SK-N-SH (cell line): Measurements from ENCODE around the gene ACIN1. TPM values are rescaled to one million over a fixed set of nuclear protein-coding genes. Genes with fewer than 3 reads are reported as not detected.

Experiments used
- CTCF ChIA-PET: fragments of 300-600, 350-600 bp; formaldehyde crosslinking; extraction: SDS; loops from one replicate; lab custom pipeline; 2021; lab: Yijun Ruan, JAX
- POLR2A ChIA-PET: fragments of 350-600 bp; sonication (Branson Sonifier 250); formaldehyde crosslinking; extraction: SDS; loops from one replicate; lab custom pipeline; 2020; ENCODE audit warnings: antibody characterized with exemption, inconsistent platforms; lab: Yijun Ruan, JAX
- DNase-seq: peaks from one replicate; pipeline ENCODE4 v3.0.0; 2012
- H2AFZ ChIP-seq: fragments of 200-600 bp; sonication (generic); 2 replicates; pipeline ENCODE4 v1.8.1; 2016; ENCODE audit warnings: antibody characterized with exemption, mild to moderate bottlenecking, low read depth
- H3F3A ChIP-seq: fragments of 200-600 bp; sonication (generic); replicated peaks from 2 replicates; pipeline ENCODE3; 2016; ENCODE audit warnings: antibody characterized with exemption, mild to moderate bottlenecking; ENCODE audit not compliant: insufficient read depth
- H3K27ac ChIP-seq, 2 experiments: fragments of 200-500 bp in 1 of 2; fragments of 200-600 bp in 1 of 2; sonication (Bioruptor generic) in 1 of 2; sonication (generic), shearing (Covaris generic) in 1 of 2; 2 replicates each; pipeline versions ENCODE4 v1.5.1 to v1.6.1; 2014 to 2016; ENCODE audit warnings: low read depth in 2 of 2, inconsistent platforms in 1 of 2, low read length in 1 of 2, mild to moderate bottlenecking in 1 of 2, mixed read lengths in 1 of 2
- H3K27me3 ChIP-seq: fragments of 200-600 bp; sonication (generic), shearing (Covaris generic); 2 replicates; pipeline ENCODE4 v1.6.1; 2016; ENCODE audit warnings: mixed run types; ENCODE audit not compliant: insufficient read depth
- H3K36me3 ChIP-seq, 2 experiments: fragments of 200-500 bp in 1 of 2; fragments of 200-600 bp in 1 of 2; sonication (Bioruptor generic) in 1 of 2; sonication (generic) in 1 of 2; replicated peaks in 1 of 2; 2 replicates each; pipeline versions ENCODE3 to v1.5.1; 2014 to 2016; ENCODE audit warnings: low read length in 1 of 2, mild to moderate bottlenecking in 1 of 2; ENCODE audit not compliant: insufficient read depth in 2 of 2, control insufficient read depth in 1 of 2
- H3K4me1 ChIP-seq, 2 experiments: fragments of 200-500 bp in 1 of 2; fragments of 200-600 bp in 1 of 2; sonication (Bioruptor generic) in 1 of 2; sonication (generic), shearing (Covaris generic) in 1 of 2; 2 replicates each; pipeline versions ENCODE4 v1.5.1 to v1.6.1; 2014 to 2016; ENCODE audit warnings: low read depth in 1 of 2, low read length in 1 of 2, mixed run types in 1 of 2; ENCODE audit not compliant: insufficient read depth in 2 of 2, control insufficient read depth in 1 of 2
- H3K4me2 ChIP-seq: fragments of 200-600 bp; sonication (generic), shearing (Covaris generic); 2 replicates; pipeline ENCODE4 v1.6.1; 2017; ENCODE audit warnings: mixed run types
- H3K4me3 ChIP-seq, 2 experiments: fragments of 200-500 bp in 1 of 2; fragments of 200-600 bp in 1 of 2; sonication (Bioruptor generic) in 1 of 2; sonication (generic), shearing (Covaris generic) in 1 of 2; 2 replicates each; pipeline versions ENCODE4 v1.5.1 to v1.8.1; 2014 to 2016; ENCODE audit warnings: low read depth in 2 of 2, inconsistent platforms in 1 of 2, low read length in 1 of 2, mild to moderate bottlenecking in 1 of 2, mixed read lengths in 1 of 2, moderate library complexity in 1 of 2
- H3K79me2 ChIP-seq: fragments of 200-600 bp; sonication (generic); 2 replicates; pipeline ENCODE4 v1.8.1; 2017; ENCODE audit warnings: mild to moderate bottlenecking; ENCODE audit not compliant: insufficient read depth
- H3K9ac ChIP-seq: fragments of 200-600 bp; sonication (generic); 2 replicates; pipeline ENCODE4 v1.6.1; 2017; ENCODE audit warnings: mixed run types
- H3K9me2 ChIP-seq: fragments of 200-600 bp; sonication (generic); 2 replicates; pipeline ENCODE4 v1.6.1; 2017; ENCODE audit warnings: mixed run types
- H3K9me3 ChIP-seq: fragments of 200-600 bp; sonication (generic); 2 replicates; pipeline ENCODE4 v1.6.1; 2017; ENCODE audit warnings: mixed run types, mild to moderate bottlenecking, moderate library complexity
- H4K20me1 ChIP-seq: fragments of 200-600 bp; sonication (generic); 2 replicates; pipeline ENCODE4 v1.6.1; 2017; ENCODE audit warnings: mild to moderate bottlenecking, mixed run types; ENCODE audit not compliant: insufficient read depth
- CTCF ChIP-seq: fragments of 200-600 bp; sonication (generic); IDR thresholded peaks from 2 replicates; pipeline ENCODE4 v1.6.1; 2017; ENCODE audit warnings: antibody characterized with exemption, mild to moderate bottlenecking, moderate library complexity
- ELF1 ChIP-seq: IDR thresholded peaks from 2 replicates; pipeline ENCODE4 v1.4.0; 2012
- EP300 ChIP-seq, 2 experiments: IDR thresholded peaks; 2 replicates each; pipeline versions ENCODE4 v1.4.0 to v1.6.1; 2012; ENCODE audit warnings: borderline replicate concordance in 1 of 2, low read depth in 1 of 2, low read length in 1 of 2
- GABPA ChIP-seq: IDR thresholded peaks from 2 replicates; pipeline ENCODE4 v1.4.0; 2012; ENCODE audit warnings: low read depth, mild to moderate bottlenecking
- GATA2 ChIP-seq: sonication (generic); formaldehyde crosslinking; IDR thresholded peaks from 2 replicates; pipeline ENCODE4 v1.5.0; 2020; ENCODE audit warnings: mild to moderate bottlenecking, missing genetic modification reagents
- JUND ChIP-seq: IDR thresholded peaks from 2 replicates; pipeline ENCODE4 v1.4.0; 2012
- NFIC ChIP-seq: IDR thresholded peaks from 2 replicates; pipeline ENCODE4 v1.4.0; 2012; ENCODE audit warnings: borderline replicate concordance
- POLR2AphosphoS5 ChIP-seq: IDR thresholded peaks from 2 replicates; pipeline ENCODE4 v1.6.1; 2012; ENCODE audit warnings: low read depth, low read length
- RXRA ChIP-seq: IDR thresholded peaks from 2 replicates; pipeline ENCODE4 v1.4.0; 2012; ENCODE audit warnings: low read depth, mild to moderate bottlenecking, borderline replicate concordance
- TAF1 ChIP-seq: IDR thresholded peaks from 2 replicates; pipeline ENCODE4 v1.6.1; 2012; ENCODE audit warnings: low read depth, mild to moderate bottlenecking, low read length, moderate library complexity, borderline replicate concordance
- TEAD4 ChIP-seq: IDR thresholded peaks from 2 replicates; pipeline ENCODE4 v1.4.0; 2012; ENCODE audit warnings: mild to moderate bottlenecking, borderline replicate concordance; ENCODE audit not compliant: insufficient read depth
- YY1 ChIP-seq: IDR thresholded peaks from 2 replicates; pipeline ENCODE4 v1.4.0; 2012; ENCODE audit warnings: low read depth, mild to moderate bottlenecking
- WGBS: methylation state at CpG from one replicate; pipeline ENCODE4 v1.1.6; 2017; ENCODE audit warnings: low lambda C conversion rate; 5-methylcytosine and 5-hydroxymethylcytosine counted together
- polyA plus RNA-seq, 3 experiments: library from polyadenylated mRNA; depleted of rRNA; stranded (reverse); fragments of >200 nt; gene quantifications; 2 replicates each; pipeline ENCODE4 v1.2.3, GENCODE V29; 2012
- TF ChIP-seq, protein P1 (sequence below): fragments of 150-350 bp; IDR thresholded peaks from 2 replicates; pipeline ENCODE4 v1.6.1; 2017; ENCODE audit warnings: antibody characterized with exemption, low read length, low read depth, borderline replicate concordance
- TF ChIP-seq, protein P2 (sequence below): IDR thresholded peaks from 2 replicates; pipeline ENCODE4 v1.4.0; 2012; ENCODE audit warnings: low read depth, borderline replicate concordance
- TF ChIP-seq, protein P3 (sequence below): fragments of 150-350 bp; IDR thresholded peaks from 2 replicates; pipeline ENCODE4 v1.6.1; 2016; ENCODE audit warnings: mild to moderate bottlenecking, low read depth, low read length

Gene ACIN1
- polyA plus RNA-seq, 1 of the 3 experiments (the other 2 are of a cell fraction), result 159 TPM

GRCh38 chr14:23042162-23042965 is 52.6 kb downstream of the ACIN1 start, which contains the start of gene PSMB11:
TSS of gene PSMB11 (plus strand) at chr14:23042212. CDS start at chr14:23042226, 14 bp downstream.
- H2AFZ ChIP-seq, result no peak within 1 kb of the TSS; the same call in 1 of the 2 replicates
- no peaks in the 10 kb centered on the region for H3K79me2 ChIP-seq
- H3F3A ChIP-seq, result peaks cover 9% of the 10 kb centered on the region
- no peak within 1 kb of the TSS for H3K4me3 ChIP-seq
- no peak for DNase-seq
- POLR2A ChIA-PET, result no interaction called here
- no peaks in the 10 kb centered on the region for H3K9me2 ChIP-seq
- H3K4me1 ChIP-seq, result peaks cover 0 to 11% of the 10 kb centered on the region in 2 experiments; a peak in 1 of 4 replicates
- H3K27me3 ChIP-seq, result no peaks in the 10 kb centered on the region
- no peaks in the 10 kb centered on the region for H4K20me1 ChIP-seq
- 0 out of 4 replicates have a peak within 1 kb of the TSS, but pooled peaks of 1 of the 2 experiments have one; percentile 14 for H3K27ac ChIP-seq
- no peak for TF ChIP-seq RXRA
- no peak for TF ChIP-seq EP300 (IDR thresholded peaks at IDR 0.05; ENCODE audit: borderline replicate concordance in 1 of 2, low read depth in 1 of 2, low read length in 1 of 2)
- TF ChIP-seq ELF1, result no peak
- TF ChIP-seq TEAD4, result no peak
- TF ChIP-seq GABPA, result no peak
- no peak for TF ChIP-seq GATA2
- TF ChIP-seq YY1, result no peak
- TF ChIP-seq, protein P1, sequence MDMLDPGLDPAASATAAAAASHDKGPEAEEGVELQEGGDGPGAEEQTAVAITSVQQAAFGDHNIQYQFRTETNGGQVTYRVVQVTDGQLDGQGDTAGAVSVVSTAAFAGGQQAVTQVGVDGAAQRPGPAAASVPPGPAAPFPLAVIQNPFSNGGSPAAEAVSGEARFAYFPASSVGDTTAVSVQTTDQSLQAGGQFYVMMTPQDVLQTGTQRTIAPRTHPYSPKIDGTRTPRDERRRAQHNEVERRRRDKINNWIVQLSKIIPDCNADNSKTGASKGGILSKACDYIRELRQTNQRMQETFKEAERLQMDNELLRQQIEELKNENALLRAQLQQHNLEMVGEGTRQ, result no peak
- TF ChIP-seq, protein P2, sequence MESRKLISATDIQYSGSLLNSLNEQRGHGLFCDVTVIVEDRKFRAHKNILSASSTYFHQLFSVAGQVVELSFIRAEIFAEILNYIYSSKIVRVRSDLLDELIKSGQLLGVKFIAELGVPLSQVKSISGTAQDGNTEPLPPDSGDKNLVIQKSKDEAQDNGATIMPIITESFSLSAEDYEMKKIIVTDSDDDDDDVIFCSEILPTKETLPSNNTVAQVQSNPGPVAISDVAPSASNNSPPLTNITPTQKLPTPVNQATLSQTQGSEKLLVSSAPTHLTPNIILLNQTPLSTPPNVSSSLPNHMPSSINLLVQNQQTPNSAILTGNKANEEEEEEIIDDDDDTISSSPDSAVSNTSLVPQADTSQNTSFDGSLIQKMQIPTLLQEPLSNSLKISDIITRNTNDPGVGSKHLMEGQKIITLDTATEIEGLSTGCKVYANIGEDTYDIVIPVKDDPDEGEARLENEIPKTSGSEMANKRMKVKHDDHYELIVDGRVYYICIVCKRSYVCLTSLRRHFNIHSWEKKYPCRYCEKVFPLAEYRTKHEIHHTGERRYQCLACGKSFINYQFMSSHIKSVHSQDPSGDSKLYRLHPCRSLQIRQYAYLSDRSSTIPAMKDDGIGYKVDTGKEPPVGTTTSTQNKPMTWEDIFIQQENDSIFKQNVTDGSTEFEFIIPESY, result no peak
- no peak for TF ChIP-seq TAF1
- no peak for TF ChIP-seq CTCF
- TF ChIP-seq, protein P3, sequence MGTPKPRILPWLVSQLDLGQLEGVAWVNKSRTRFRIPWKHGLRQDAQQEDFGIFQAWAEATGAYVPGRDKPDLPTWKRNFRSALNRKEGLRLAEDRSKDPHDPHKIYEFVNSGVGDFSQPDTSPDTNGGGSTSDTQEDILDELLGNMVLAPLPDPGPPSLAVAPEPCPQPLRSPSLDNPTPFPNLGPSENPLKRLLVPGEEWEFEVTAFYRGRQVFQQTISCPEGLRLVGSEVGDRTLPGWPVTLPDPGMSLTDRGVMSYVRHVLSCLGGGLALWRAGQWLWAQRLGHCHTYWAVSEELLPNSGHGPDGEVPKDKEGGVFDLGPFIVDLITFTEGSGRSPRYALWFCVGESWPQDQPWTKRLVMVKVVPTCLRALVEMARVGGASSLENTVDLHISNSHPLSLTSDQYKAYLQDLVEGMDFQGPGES, result no peak
- TF ChIP-seq JUND, result no peak
- no peak for TF ChIP-seq NFIC
- no peak for TF ChIP-seq POLR2AphosphoS5
- no peaks in the 10 kb centered on the region for H3K9me3 ChIP-seq
- H3K4me2 ChIP-seq, result no peak within 1 kb of the TSS
- H3K36me3 ChIP-seq, result no peaks in the 10 kb centered on the region
- 96% methylated on average over 24 of the region's 36 CpGs for WGBS
- no peak within 1 kb of the TSS for H3K9ac ChIP-seq
- CTCF ChIA-PET, result interaction anchor here (0.6 to 33.1 kb wide), 7 partner anchors 9 to 74 kb away, joined by 3 to 1566 read pairs (median 4); partner anchors contain the start of genes AJUBA and CDH24
